HepG2 (cell line): ENCODE measurements around the gene PPFIA4. TPM values are rescaled to one million over a fixed set of nuclear protein-coding genes. Genes with fewer than 3 reads are reported as not detected.

Experiments used
- ATAC-seq: fragments of 200-7000 bp; cut with Tn5 transposase; 3 replicates; pipeline ENCODE4 v1.9.1; 2020; ENCODE audit warnings: mild to moderate bottlenecking, moderate library complexity
- BruUV-seq: library from RNA; stranded (reverse); fragments of 400-500 nt; replicated peaks from 2 replicates; lab custom pipeline; 2021; lab: Mats Ljungman, UMichigan
- CTCF ChIA-PET: fragments of 300-600 bp; formaldehyde crosslinking; extraction: SDS; loops from one replicate; lab custom pipeline; 2021; ENCODE audit warnings: low total read pairs, inconsistent platforms, low intra/inter-chr PET ratio; lab: Yijun Ruan, JAX
- POLR2A ChIA-PET: fragments of 350-600 bp; sonication (Branson Sonifier 250); formaldehyde crosslinking; loops from one replicate; lab custom pipeline; 2020; ENCODE audit warnings: antibody characterized with exemption, inconsistent platforms; lab: Yijun Ruan, JAX
- DNase-seq: peaks from one replicate; pipeline ENCODE4 v3.0.0-alpha.2; 2015; ENCODE audit warnings: low spot score
- FAIRE-seq: peaks from 3 replicates; lab custom pipeline; 2011; peaks lifted over from hg19 to GRCh38; lab: Jason Lieb, UNC
- H2AFZ ChIP-seq: one replicate; pipeline ENCODE4 v1.6.1; 2011; ENCODE audit warnings: low read length, inconsistent platforms
- H3K27ac ChIP-seq: fragments of 300-600 bp; 3 replicates; pipeline ENCODE4 v1.8.0; 2011; ENCODE audit warnings: mixed run types, mild to moderate bottlenecking, mixed read lengths, low read length, inconsistent platforms; ENCODE audit not compliant: insufficient read depth; ENCODE audit errors: extremely low read length
- H3K27me3 ChIP-seq, 2 experiments: fragments of 200-600 bp in 1 of 2; 2 replicates in 1 of 2; 3 replicates in 1 of 2; pipeline versions ENCODE4 v1.6.0 to v1.8.0; 2011; ENCODE audit warnings: low read length in 2 of 2, mild to moderate bottlenecking in 2 of 2, moderate library complexity in 2 of 2, inconsistent platforms in 1 of 2; ENCODE audit not compliant: insufficient read depth in 2 of 2, control insufficient read depth in 1 of 2
- H3K36me3 ChIP-seq, 2 experiments: fragments of 200-600 bp in 1 of 2; replicated peaks in 1 of 2; 2 replicates in 1 of 2; 3 replicates in 1 of 2; pipeline versions ENCODE4 v1.5.1 to v1.8.0; 2011; ENCODE audit warnings: low read length in 2 of 2, inconsistent platforms in 1 of 2; ENCODE audit not compliant: insufficient read depth in 2 of 2, control insufficient read depth in 1 of 2
- H3K4me1 ChIP-seq: 2 replicates; pipeline ENCODE4 v1.5.1; 2012; ENCODE audit warnings: low read length, inconsistent platforms; ENCODE audit not compliant: insufficient read depth
- H3K4me2 ChIP-seq: 2 replicates; pipeline ENCODE4 v1.6.0; 2011; ENCODE audit warnings: low read depth, low read length, inconsistent platforms
- H3K4me3 ChIP-seq, 3 experiments: fragments of 200-600 bp in 1 of 3; sonication (generic), shearing (Covaris generic) in 1 of 3; replicated peaks in 1 of 3; 2 replicates each; pipeline ENCODE4 v1.5.1; 2011 to 2016; ENCODE audit warnings: low read length in 3 of 3, inconsistent platforms in 2 of 3, low read depth in 2 of 3, mild to moderate bottlenecking in 2 of 3, control low read depth in 1 of 3, mixed read lengths in 1 of 3; ENCODE audit not compliant: insufficient read depth in 1 of 3
- H3K79me2 ChIP-seq: one replicate; pipeline ENCODE4 v1.6.1; 2011; ENCODE audit warnings: low read length, inconsistent platforms; ENCODE audit not compliant: insufficient read depth
- H3K9ac ChIP-seq: 2 replicates; pipeline ENCODE4 v1.6.0; 2011; ENCODE audit warnings: mild to moderate bottlenecking, low read depth, low read length, inconsistent platforms; ENCODE audit not compliant: insufficient read depth
- H3K9me3 ChIP-seq: 2 replicates; pipeline ENCODE4 v1.5.1; 2012; ENCODE audit warnings: mild to moderate bottlenecking, low read length
- H4K20me1 ChIP-seq: 2 replicates; pipeline ENCODE4 v1.6.0; 2011; ENCODE audit warnings: inconsistent platforms, mild to moderate bottlenecking, low read length, moderate library complexity; ENCODE audit not compliant: insufficient read depth
- AGO1 ChIP-seq: fragments of 200-400 bp; formaldehyde crosslinking; IDR thresholded peaks from 2 replicates; pipeline ENCODE4 v1.6.1; 2017; ENCODE audit warnings: mild to moderate bottlenecking, low read depth, low read length, moderate library complexity; ENCODE audit not compliant: poor library complexity, severe bottlenecking
- HNF4G ChIP-seq, 2 experiments: sonication (generic) in 1 of 2; formaldehyde crosslinking in 1 of 2; IDR thresholded peaks; 2 replicates each; pipeline versions ENCODE4 v1.4.0 to v1.6.1; 2011 to 2020; ENCODE audit warnings: borderline replicate concordance in 2 of 2, low read depth in 2 of 2, mild to moderate bottlenecking in 2 of 2, low read length in 1 of 2, missing genetic modification reagents in 1 of 2, moderate library complexity in 1 of 2
- HOXA9 ChIP-seq: sonication (generic); formaldehyde crosslinking; IDR thresholded peaks from 2 replicates; pipeline ENCODE4 v1.8.1; 2022; ENCODE audit warnings: missing genetic modification reagents, mild to moderate bottlenecking, moderate library complexity, borderline replicate concordance
- NCOA1 ChIP-seq: sonication (generic); formaldehyde crosslinking; IDR thresholded peaks from 2 replicates; pipeline ENCODE4 v1.9.0; 2021; ENCODE audit warnings: missing genetic modification reagents
- RFX5 ChIP-seq: IDR thresholded peaks from 2 replicates; pipeline ENCODE4 v1.6.1; 2011; ENCODE audit warnings: low read depth, low read length, improper control_type of control experiment
- TCF12 ChIP-seq, 2 experiments: fragments of 450-650 bp in 1 of 2; sonication (generic) in 1 of 2; formaldehyde crosslinking in 1 of 2; IDR thresholded peaks; 2 replicates each; pipeline versions ENCODE4 v1.6.1 to v1.8.0; 2017 to 2022; ENCODE audit warnings: antibody characterized with exemption in 1 of 2, mild to moderate bottlenecking in 1 of 2, missing genetic modification reagents in 1 of 2, moderate library complexity in 1 of 2
- ZIK1 ChIP-seq: sonication (generic); formaldehyde crosslinking; IDR thresholded peaks from 2 replicates; pipeline ENCODE4 v1.5.0; 2020; ENCODE audit warnings: mild to moderate bottlenecking, low read depth, missing genetic modification reagents, borderline replicate concordance
- ZNF136 ChIP-seq: sonication (generic); formaldehyde crosslinking; IDR thresholded peaks from 2 replicates; pipeline ENCODE4 v1.8.1; 2022; ENCODE audit warnings: low read depth, mild to moderate bottlenecking, moderate library complexity, missing genetic modification reagents
- ZNF441 ChIP-seq: sonication (generic); formaldehyde crosslinking; IDR thresholded peaks from 2 replicates; pipeline ENCODE4 v1.7.0; 2021; ENCODE audit warnings: missing genetic modification reagents, borderline replicate concordance
- ZSCAN31 ChIP-seq: sonication (generic); formaldehyde crosslinking; IDR thresholded peaks from 2 replicates; pipeline ENCODE4 v1.5.0; 2020; ENCODE audit warnings: low read depth, mild to moderate bottlenecking, missing genetic modification reagents
- WGBS: methylation state at CpG from one replicate; pipeline ENCODE4 v1.1.6; 2017; ENCODE audit warnings: low lambda C conversion rate; 5-methylcytosine and 5-hydroxymethylcytosine counted together
- in situ Hi-C: cut with HindIII; loops from 2 replicates; pipeline ENCODE4 v1.10.0; 2017; ENCODE audit warnings: low pct_unique_long_range_greater_than_20kb; ENCODE audit not compliant: extremely low pct_ligation_motif_present
- intact Hi-C: fragments of 100-400 bp; cut with micrococcal nuclease; formaldehyde crosslinking; loops from one replicate; pipeline ENCODE4 v1.10.0; 2022; ENCODE audit not compliant: unreplicated experiment
- polyA plus RNA-seq, 8 experiments: library from polyadenylated mRNA; depleted of rRNA in 3 of 8; stranded (reverse) in 7 of 8; unstranded in 1 of 8; fragments of >200 nt; fragmentation: Illumina TruSeq in 4 of 8; extraction: Trizol in 4 of 8; gene quantifications; 2 replicates each; pipeline versions ENCODE4 v1.2.1 to v1.2.3, GENCODE V29; 2011 to 2016; ENCODE audit warnings: low read depth in 4 of 8, missing spikeins in 1 of 8, mixed read lengths in 1 of 8; ENCODE audit not compliant: insufficient read depth in 1 of 8
- total RNA-seq, 5 experiments: library from RNA; depleted of rRNA; stranded (reverse); fragments of >200 nt; fragmentation: Illumina TruSeq; extraction: Trizol; gene quantifications; 2 replicates each; pipeline ENCODE4 v1.2.3, GENCODE V29; 2016; ENCODE audit warnings: low read depth in 1 of 5
- TF ChIP-seq, protein P1 (sequence below): sonication (generic); formaldehyde crosslinking; IDR thresholded peaks from 2 replicates; pipeline ENCODE4 v1.5.0; 2020; ENCODE audit warnings: mild to moderate bottlenecking, missing genetic modification reagents, moderate library complexity

The PPFIA4 gene
- total and polyA plus RNA-seq, 2 of the 13 experiments (the other 11 are each of a cell fraction or from before 2014, with no cell fraction given): 6.4 TPM; not detected in 1

DNA sequence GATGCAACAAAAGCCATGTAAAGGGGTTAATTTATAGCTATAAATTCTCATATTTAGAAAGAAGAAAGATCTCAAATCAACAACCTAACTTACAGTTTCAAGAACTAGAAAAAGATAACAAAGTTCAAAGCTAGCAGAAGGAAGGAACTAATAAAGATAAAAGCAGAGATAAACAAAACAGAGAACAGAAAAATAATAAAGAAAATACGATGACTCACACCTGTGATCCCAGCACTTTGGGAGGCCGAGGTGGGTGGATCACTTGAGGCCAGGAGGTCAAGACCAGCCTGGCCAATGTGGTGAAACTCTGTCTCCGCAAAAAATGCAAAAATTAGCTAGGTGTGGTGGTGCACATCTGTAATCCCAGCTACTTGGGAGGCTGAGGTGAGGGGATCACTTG is 31.5 kb upstream of the PPFIA4 start:
- 1% methylated on average over 3 of the region's 3 CpGs for WGBS
- intact Hi-C loops (no loop called here), in situ Hi-C loops (no loop called here)
- Histone ChIP-seq H3K27me3 (peaks cover 0 to 13% of the 10 kb centered on the region in 2 experiments; a peak in 3 of 5 replicates), H3K79me2 (no peaks in the 10 kb centered on the region), H3K4me3 (no peak overlapping the region), H3K36me3 (no peaks in the 10 kb centered on the region), H2AFZ (no peak overlapping the region), H3K9me3 (no peaks in the 10 kb centered on the region), H3K27ac (no peak overlapping the region), H4K20me1 (no peaks in the 10 kb centered on the region), H3K4me2 (no peak overlapping the region), H3K4me1 (peaks cover 16% of the 10 kb centered on the region; the same call in 1 of the 2 replicates), H3K9ac (no peak overlapping the region)
- no peak for FAIRE-seq
- no peak for ATAC-seq
- no peak for DNase-seq
- ChIA-PET POLR2A (interaction anchor here (1.1 kb wide), 1 partner anchor 12 kb away, joined by 4 read pairs; the partner anchor contains the start of gene TMEM183A), CTCF (no interaction called here)
- BruUV-seq: no TSS peak
- TF ChIP-seq HNF4G (IDR thresholded peaks at IDR 0.05; ENCODE audit: borderline replicate concordance, low read depth, low read length): no peak
- TF ChIP-seq HNF4G (CRISPR knock-in tag; IDR thresholded peaks at IDR 0.05; ENCODE audit: borderline replicate concordance, low read depth): no peak
- no peak for TF ChIP-seq HOXA9 (CRISPR knock-in tag)

DNA sequence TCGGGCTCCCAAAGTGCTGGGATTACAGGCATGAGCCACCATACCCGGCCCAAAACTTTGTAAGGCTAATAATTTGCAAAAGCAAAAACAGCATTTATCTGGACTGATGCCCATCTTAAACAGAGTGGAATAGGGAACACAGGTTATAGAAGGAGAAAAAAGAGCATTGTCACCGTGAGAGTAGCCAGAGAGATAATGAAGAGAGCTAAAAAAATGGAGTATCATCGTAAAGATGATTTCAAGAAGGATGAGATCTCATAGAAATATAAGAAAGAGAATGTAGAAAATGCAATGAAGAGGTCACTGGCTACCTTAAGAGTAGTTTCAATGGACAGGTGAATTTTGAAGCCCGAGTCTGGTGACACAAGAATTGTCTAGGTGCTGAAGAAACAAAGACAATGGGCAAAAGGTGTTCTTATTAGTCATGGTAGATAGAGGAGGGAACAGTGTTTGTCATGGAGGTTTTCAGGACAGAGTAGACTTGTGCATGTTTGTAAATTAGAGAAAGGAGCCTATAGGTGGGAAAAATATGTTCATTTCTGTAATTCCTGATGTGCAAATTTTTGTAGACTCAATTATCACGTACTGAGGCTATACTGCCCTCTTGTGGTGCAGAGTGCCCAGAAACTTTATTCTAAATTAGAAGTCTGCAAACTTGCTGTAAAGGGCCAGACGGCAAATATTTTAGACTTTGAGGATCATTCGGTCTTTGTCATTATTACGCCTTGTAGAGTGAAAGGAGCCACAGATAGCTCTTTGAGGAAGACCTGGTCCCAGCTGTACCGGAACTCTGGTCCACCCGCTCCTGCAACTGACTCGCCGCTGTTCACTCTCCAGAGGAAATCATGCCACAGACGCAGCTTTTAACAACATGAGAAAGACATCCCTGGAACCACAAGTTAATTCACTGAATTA is 27.2 kb upstream of the PPFIA4 start:
- DNase-seq (peak; percentile 47), FAIRE-seq (no peak), ATAC-seq (peak; percentile 62)
- BruUV-seq: no TSS peak
- 18% methylated on average over 11 of the region's 14 CpGs for WGBS
- no peak overlapping the region for H3K27ac ChIP-seq
- no peaks in the 10 kb centered on the region for H3K9me3 ChIP-seq
- H3K79me2 ChIP-seq: no peaks in the 10 kb centered on the region
- no peaks in the 10 kb centered on the region for H4K20me1 ChIP-seq
- H2AFZ ChIP-seq: peak overlapping the region; percentile 37
- H3K36me3 ChIP-seq: no peaks in the 10 kb centered on the region
- ChIA-PET POLR2A (interaction anchor here (0.8 kb wide), 1 partner anchor 11 kb away, joined by 3 read pairs; no protein-coding TSS in a partner anchor), CTCF (interaction anchor here (2.1 kb wide), 1 partner anchor 72 kb away, joined by 12 read pairs; the partner anchor contains the start of gene KLHL12)
- peaks cover 0 to 6% of the 10 kb centered on the region in 2 experiments; a peak in 2 of 5 replicates for H3K27me3 ChIP-seq
- H3K4me3 ChIP-seq: peak overlapping the region; percentile 36 to 58 (median 43); a peak in 5 of 6 replicates
- H3K9ac ChIP-seq: peak overlapping the region; percentile 17
- H3K4me1 ChIP-seq: peaks cover 34% of the 10 kb centered on the region
- peak overlapping the region; percentile 79 for H3K4me2 ChIP-seq
- intact Hi-C loops (loop anchor here (2.0 kb wide), 1 partner anchor 72 kb away; the partner anchor contains the start of gene KLHL12), in situ Hi-C loops (no loop called here)
- TF ChIP-seq NCOA1 (CRISPR knock-in tag) (0 out of 2 replicates have a peak, but pooled peaks have one; percentile 36), RFX5 (no peak), ZIK1 (CRISPR knock-in tag) (no peak), ZNF136 (CRISPR knock-in tag) (0 out of 2 replicates have a peak, but pooled peaks have one; percentile 41), TCF12 (IDR thresholded peaks at IDR 0.05) (no peak), TCF12 (CRISPR knock-in tag; IDR thresholded peaks at IDR 0.05) (no peak), ZSCAN31 (CRISPR knock-in tag) (0 out of 2 replicates have a peak, but pooled peaks have one; percentile 35), ZNF441 (CRISPR knock-in tag) (no peak), AGO1 (no peak)
- TF ChIP-seq, protein P1, sequence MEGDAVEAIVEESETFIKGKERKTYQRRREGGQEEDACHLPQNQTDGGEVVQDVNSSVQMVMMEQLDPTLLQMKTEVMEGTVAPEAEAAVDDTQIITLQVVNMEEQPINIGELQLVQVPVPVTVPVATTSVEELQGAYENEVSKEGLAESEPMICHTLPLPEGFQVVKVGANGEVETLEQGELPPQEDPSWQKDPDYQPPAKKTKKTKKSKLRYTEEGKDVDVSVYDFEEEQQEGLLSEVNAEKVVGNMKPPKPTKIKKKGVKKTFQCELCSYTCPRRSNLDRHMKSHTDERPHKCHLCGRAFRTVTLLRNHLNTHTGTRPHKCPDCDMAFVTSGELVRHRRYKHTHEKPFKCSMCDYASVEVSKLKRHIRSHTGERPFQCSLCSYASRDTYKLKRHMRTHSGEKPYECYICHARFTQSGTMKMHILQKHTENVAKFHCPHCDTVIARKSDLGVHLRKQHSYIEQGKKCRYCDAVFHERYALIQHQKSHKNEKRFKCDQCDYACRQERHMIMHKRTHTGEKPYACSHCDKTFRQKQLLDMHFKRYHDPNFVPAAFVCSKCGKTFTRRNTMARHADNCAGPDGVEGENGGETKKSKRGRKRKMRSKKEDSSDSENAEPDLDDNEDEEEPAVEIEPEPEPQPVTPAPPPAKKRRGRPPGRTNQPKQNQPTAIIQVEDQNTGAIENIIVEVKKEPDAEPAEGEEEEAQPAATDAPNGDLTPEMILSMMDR: peak; percentile 77
